ENCODE results near the gene HDAC6.

DNA sequence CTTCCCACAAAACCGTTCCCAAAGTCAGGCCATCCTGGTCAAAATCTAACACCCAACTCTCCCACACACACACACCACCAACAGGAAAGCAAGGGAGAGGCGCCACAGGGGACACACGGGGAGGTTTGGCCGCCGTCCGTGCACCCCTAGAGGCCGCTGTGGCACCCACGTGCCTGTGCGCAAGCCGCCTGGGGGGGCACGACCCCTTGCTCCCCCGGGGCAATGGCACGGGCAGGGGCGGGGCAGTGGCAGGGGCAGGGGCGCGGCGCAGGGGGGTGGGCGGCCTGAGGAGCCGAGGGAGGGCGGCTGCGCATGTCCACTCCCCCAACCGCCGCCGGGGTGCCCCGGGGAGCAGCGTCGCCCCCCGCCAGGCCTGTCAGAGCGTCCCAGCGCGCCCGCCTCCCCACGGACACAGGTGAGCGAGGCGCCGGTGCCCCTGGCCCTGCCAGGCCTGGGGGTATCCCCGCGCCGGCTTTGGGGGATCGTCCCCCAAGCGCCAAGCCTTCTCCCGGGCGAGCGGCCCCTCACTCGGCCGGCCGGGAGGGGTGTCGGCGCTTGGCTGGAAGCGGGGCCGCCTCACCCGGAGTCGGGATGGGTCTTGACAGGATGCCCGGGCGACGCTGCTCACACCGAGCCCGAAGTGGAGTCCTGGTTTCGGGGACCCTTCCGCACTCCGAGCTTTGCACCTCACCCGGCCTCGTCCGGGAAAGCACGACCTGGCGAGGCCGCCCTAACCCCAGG is 24.4 kb downstream of the HDAC6 start, which contains the start of gene ERAS:
- TF ChIP-seq, protein P1, sequence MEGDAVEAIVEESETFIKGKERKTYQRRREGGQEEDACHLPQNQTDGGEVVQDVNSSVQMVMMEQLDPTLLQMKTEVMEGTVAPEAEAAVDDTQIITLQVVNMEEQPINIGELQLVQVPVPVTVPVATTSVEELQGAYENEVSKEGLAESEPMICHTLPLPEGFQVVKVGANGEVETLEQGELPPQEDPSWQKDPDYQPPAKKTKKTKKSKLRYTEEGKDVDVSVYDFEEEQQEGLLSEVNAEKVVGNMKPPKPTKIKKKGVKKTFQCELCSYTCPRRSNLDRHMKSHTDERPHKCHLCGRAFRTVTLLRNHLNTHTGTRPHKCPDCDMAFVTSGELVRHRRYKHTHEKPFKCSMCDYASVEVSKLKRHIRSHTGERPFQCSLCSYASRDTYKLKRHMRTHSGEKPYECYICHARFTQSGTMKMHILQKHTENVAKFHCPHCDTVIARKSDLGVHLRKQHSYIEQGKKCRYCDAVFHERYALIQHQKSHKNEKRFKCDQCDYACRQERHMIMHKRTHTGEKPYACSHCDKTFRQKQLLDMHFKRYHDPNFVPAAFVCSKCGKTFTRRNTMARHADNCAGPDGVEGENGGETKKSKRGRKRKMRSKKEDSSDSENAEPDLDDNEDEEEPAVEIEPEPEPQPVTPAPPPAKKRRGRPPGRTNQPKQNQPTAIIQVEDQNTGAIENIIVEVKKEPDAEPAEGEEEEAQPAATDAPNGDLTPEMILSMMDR (conservative IDR thresholded peaks at IDR 0.05; ENCODE audit: low read length), result no peak
- TF ChIP-seq EZH2phosphoT487 (IDR thresholded peaks at IDR 0.05; ENCODE audit: borderline replicate concordance, low read depth, low read length), result no peak

All from OCI-LY7 (cell line).